GM19455 (cell line): ENCODE results near the gene OR7C2.
"Not testable (repeated sequence)": the region's sequence is repeated elsewhere in the genome, so short reads cannot be mapped to it uniquely, and the experiment has no call there.

Experiments used
- ATAC-seq: cut with Tn5 transposase; IDR thresholded peaks from one replicate; pipeline ENCODE4 v1.9.1; 2021; ENCODE audit not compliant: unreplicated experiment

OR7C2 gene

DNA sequence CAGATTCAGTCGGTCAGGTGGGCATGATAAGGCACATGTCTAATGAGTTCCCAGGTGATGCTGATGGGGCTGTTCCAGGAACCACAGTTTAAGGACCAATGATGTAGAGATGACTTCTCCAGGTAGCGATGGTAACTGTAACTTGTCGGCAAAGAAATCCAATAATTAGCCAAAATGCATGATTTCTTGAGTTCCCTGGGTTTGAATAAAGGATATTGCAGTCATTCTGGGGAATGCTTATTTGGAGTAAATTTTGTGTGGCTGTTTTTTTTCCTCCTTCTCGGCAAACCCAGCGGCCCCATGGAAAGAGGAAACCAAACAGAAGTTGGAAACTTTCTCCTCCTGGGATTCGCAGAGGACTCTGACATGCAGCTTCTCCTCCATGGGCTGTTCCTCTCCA, at the start of gene OR7C2:
Gene OR7C2 (plus strand): TSS at position 301 of the 400 bp plus-strand sequence. CDS start 0 bp downstream, at position 301.
- ATAC-seq, result no peak

DNA sequence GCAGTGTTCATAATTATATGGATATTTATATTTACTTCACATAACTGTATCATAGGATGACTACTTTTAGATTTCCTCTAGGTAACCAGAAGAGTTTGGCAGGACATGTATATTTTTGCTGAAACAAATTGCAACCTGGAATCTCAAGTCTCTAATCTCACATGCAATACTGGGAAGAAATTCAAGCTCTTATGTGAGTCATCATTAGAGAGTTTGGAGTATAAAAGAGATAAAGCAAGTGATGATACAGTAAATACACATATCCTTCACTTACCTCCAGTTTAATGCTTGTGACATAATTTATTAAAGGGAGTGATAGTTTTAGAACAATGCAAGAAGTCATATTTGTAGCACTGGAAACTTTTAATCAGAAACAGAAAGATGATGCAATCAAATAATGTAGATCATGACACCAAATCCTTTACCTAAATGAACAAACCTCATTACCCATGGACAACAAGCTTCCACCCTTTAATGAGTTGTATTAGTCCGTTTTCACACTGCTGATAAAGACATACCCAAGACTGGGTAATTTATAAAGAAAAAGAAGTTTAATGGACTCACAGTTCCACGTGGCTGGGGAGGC, 39.5 kb upstream of the OR7C2 start:
- no peak for ATAC-seq

DNA sequence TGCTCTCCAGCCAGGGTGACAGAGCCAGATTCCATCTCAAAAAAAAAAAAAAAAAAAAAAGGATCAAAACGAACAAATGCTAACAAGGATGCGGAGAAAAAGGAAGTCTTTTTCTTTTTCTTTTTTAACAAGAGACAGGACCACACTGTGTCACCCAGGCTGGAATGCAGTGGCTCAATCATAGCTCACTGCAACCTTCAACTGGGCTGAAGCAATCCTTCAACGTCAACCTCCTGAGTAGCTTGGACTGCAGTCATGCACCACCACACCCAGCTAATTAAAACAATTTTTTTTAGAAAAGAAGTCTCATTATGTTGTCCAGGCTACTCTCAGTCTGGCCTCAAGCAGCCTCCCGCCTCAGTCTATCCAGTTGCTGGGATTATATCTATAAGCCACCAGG, 34.6 kb upstream of the OR7C2 start:
- ATAC-seq, result no peak

GRCh38 chr19:14915116-14915515, 26.2 kb upstream of the OR7C2 start:
- ATAC-seq, result no peak

- no peak for ATAC-seq
Observed at GRCh38 chr19:14916848-14917247, 24.4 kb upstream of the OR7C2 start.

GRCh38 chr19:14933506-14933905, 7.8 kb upstream of the OR7C2 start:
- no peak for ATAC-seq

- no peak for ATAC-seq
Observed at GRCh38 chr19:14940266-14940665, 1.0 kb upstream of the OR7C2 start.

DNA sequence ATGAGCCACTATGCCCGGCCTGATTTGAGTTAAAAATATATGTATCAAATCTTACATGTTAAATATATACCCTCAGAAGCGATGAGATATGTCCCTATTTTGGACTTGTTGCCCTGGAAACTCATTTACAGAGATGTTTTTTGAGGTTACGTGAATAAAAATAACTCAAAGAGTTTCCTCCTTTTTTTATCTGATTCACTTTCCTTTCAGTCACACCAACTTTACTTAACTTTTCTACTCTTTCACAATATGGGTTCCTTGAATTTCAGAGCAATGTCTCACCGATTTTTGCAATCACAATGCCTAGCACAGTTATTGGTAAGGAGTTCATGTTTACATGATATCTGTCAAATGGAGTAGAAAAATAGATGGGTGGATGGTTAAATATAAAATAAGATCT, 2.3 kb downstream of the OR7C2 start:
- ATAC-seq, result no peak

DNA sequence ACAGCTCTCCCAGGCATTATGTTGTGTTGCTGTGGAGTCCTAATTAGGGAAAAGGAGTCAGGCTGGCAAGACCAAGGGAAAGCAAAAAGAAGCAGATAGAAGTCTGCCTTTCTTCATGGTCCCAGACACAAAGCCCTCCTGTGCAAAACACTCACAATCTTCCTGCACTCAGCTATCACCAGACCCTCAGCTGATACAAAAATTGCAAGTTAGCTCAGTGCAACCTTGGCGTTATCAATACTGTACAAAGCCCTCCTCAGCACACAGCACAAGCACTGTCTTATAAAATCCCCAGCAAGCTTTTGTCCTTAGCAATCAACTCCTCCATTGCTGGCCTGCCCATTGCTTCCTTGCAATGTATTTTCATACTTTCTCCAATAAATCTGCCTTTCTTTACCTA, 3.2 kb downstream of the OR7C2 start:
- ATAC-seq, result no peak

DNA sequence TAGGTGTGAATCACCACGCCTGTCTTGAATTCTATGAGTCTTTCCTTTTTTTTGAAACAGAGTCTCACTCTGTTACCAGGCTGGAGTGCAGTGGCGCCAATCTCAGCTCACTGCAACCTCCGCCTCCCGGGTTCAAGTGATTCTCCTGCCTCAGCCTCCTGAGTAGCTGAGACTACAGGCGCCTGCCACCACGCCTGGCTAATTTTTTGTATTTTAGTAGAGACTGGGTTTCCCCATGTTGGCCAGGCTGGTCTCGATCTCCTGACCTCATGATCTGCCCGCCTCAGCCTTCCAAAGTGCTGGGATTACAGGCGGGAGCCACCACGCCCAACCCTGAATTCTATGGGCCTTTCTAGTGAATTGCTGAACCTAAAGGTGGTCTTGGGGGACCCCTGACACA, 8.1 kb downstream of the OR7C2 start:
- not testable (repeated sequence) for ATAC-seq

GRCh38 chr19:14949876-14950275, 8.6 kb downstream of the OR7C2 start:
- no peak for ATAC-seq

DNA sequence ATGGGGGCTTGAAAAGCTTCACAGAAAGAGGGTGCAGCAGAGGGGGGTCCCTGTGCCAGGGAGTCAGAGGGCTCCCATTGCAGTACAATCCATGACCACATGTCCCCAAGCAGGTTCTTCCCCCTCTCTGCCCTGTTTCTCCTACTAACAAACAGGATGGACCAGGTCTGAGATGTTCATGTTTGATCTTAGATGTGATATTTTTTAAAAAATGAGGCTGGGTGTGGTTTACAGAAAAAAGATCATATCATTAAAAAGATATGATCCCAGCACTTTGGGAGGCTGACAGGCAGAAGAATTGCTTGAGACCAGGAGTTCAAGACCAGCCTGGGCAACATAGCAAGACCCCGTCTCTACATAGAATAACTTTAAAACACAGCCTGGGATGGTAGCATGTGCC, 9.1 kb downstream of the OR7C2 start:
- ATAC-seq, result no peak

DNA sequence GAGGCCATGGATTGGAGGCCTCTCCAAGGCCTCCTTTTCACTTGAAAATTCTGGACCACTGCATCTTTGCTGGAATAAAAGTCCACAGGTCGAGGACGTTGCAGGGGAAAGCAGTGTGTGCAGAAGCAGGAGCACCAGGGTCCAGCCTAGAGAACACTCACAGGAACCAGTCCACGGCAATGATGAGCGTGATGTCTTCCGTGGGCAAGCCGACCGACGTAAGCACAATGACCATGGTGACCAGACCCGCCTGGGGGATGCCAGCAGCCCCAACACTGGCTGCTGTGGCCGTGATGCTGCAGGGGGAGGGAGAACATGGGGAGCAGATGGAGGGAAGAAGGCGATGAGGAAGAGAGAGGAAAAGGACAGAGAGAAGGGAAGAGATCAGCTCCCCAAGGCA, 11.5 kb downstream of the OR7C2 start:
- no peak for ATAC-seq

- no peak for ATAC-seq
Observed at GRCh38 chr19:14954071-14954655, 12.9 kb downstream of the OR7C2 start.

DNA sequence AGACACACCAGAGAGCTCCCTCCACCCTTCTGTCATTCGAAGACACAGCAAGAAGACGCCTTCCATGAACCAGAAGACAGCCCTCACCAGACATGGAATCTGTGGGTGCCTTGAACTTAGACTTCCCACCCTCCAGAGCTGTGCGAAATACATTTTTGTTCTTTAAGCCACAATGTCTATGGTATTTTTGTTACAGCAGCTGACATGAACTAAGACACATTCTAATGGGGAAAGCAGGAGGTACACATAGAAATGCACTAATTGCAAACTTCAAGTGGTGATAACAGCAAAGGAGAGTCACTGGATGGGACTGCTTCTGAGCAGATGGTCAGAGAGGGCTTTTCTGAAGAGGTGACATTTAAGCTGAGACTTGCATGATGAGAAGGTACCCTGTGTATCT, 16.2 kb downstream of the OR7C2 start:
- ATAC-seq, result no peak

GRCh38 chr19:14959263-14959662, 18.0 kb downstream of the OR7C2 start:
- no peak for ATAC-seq

- no peak for ATAC-seq
Observed at GRCh38 chr19:14961956-14962685, 20.8 kb downstream of the OR7C2 start.

- no peak for ATAC-seq
Observed at GRCh38 chr19:14968247-14968646, 27.0 kb downstream of the OR7C2 start.

DNA sequence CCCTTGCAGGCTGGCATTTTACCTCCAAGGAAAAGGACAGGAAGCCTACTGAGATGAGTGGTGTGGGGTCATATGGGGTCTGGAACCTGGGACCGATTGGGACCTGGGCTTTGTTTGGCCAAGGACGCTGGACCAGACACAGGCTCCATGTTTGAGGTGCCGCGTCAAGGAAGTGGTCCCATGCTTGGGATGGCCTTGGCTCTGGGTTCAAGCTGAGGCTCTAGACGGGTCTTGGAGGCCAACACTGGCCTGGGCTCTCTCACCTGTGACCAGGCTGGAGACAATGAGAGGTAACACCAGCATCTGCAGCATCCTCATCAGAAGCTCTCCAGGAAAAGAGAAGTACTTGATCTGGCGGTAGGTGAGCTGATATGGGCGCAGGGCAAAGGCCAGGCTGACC, 30.2 kb downstream of the OR7C2 start:
- ATAC-seq, result no peak

DNA sequence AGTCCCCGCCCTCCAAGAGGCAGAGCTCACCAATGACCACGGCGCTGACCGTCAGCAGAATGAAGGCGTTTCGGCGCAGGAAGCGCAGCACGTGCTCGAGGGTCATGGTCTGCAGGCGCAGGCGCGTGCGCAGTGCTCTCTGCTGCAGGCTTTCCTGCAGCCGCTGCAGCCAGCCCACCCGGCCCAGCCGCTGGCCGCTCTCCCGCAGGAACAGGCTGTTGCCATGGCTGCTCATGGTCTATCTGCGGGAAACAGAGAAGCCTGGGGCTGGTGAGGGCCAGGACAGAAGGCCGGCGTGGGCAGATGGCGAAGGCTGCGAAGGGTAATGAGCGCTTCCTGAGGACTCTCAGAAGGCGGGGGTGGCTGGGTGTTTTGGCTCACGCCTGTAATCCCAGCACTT, 31.4 kb downstream of the OR7C2 start:
- no peak for ATAC-seq

- no peak for ATAC-seq
Observed at GRCh38 chr19:14974488-14974887, 33.2 kb downstream of the OR7C2 start.

GRCh38 chr19:14977128-14977527, 35.8 kb downstream of the OR7C2 start:
- ATAC-seq, result no peak
